ENCODE results near the gene MTUS2.

Gene MTUS2

GRCh38 chr13:29103065-29103800, 283.1 kb downstream of the MTUS2 start:
- in situ Hi-C loops (cut with HindIII; ENCODE audit: low sequenced_read_pairs): no loop called here

- in situ Hi-C loops (cut with HindIII; ENCODE audit: low sequenced_read_pairs): no loop called here
Measured at GRCh38 chr13:29104461-29104860, 284.3 kb downstream of the MTUS2 start.

- in situ Hi-C loops (cut with HindIII; ENCODE audit: low sequenced_read_pairs): no loop called here
Measured at GRCh38 chr13:29105779-29106178, 285.6 kb downstream of the MTUS2 start.

- in situ Hi-C loops (cut with HindIII; ENCODE audit: low sequenced_read_pairs): no loop called here
Measured at GRCh38 chr13:29106651-29107050, 286.5 kb downstream of the MTUS2 start.

- in situ Hi-C loops (cut with HindIII; ENCODE audit: low sequenced_read_pairs): no loop called here
Measured at GRCh38 chr13:29108068-29108786, 288.1 kb downstream of the MTUS2 start.

GRCh38 chr13:29109987-29110386, 289.8 kb downstream of the MTUS2 start:
- in situ Hi-C loops (cut with HindIII; ENCODE audit: low sequenced_read_pairs): no loop called here

- in situ Hi-C loops (cut with HindIII; ENCODE audit: low sequenced_read_pairs): no loop called here
Measured at GRCh38 chr13:29111446-29111845, 291.3 kb downstream of the MTUS2 start.

- in situ Hi-C loops (cut with HindIII; ENCODE audit: low sequenced_read_pairs): no loop called here
Measured at GRCh38 chr13:29115842-29116241, 295.7 kb downstream of the MTUS2 start.

GRCh38 chr13:29117663-29118062, 297.5 kb downstream of the MTUS2 start:
- in situ Hi-C loops (cut with HindIII; ENCODE audit: low sequenced_read_pairs): no loop called here

GRCh38 chr13:29118471-29118870, 298.3 kb downstream of the MTUS2 start:
- in situ Hi-C loops (cut with HindIII; ENCODE audit: low sequenced_read_pairs): no loop called here

- in situ Hi-C loops (cut with HindIII; ENCODE audit: low sequenced_read_pairs): no loop called here
Measured at GRCh38 chr13:29125191-29125933, 305.2 kb downstream of the MTUS2 start.

GRCh38 chr13:29125934-29126424, 305.8 kb downstream of the MTUS2 start:
- in situ Hi-C loops (cut with HindIII; ENCODE audit: low sequenced_read_pairs): no loop called here

- in situ Hi-C loops (cut with HindIII; ENCODE audit: low sequenced_read_pairs): no loop called here
Measured at GRCh38 chr13:29129616-29130015, 309.5 kb downstream of the MTUS2 start.

GRCh38 chr13:29131159-29131558, 311.0 kb downstream of the MTUS2 start:
- in situ Hi-C loops (cut with HindIII; ENCODE audit: low sequenced_read_pairs): no loop called here

- in situ Hi-C loops (cut with HindIII; ENCODE audit: low sequenced_read_pairs): no loop called here
Measured at GRCh38 chr13:29131881-29132668, 311.9 kb downstream of the MTUS2 start.

GRCh38 chr13:29136341-29136740, 316.2 kb downstream of the MTUS2 start:
- in situ Hi-C loops (cut with HindIII; ENCODE audit: low sequenced_read_pairs): no loop called here

GRCh38 chr13:29137016-29137415, 316.9 kb downstream of the MTUS2 start:
- in situ Hi-C loops (cut with HindIII; ENCODE audit: low sequenced_read_pairs): no loop called here

- in situ Hi-C loops (cut with HindIII; ENCODE audit: low sequenced_read_pairs): no loop called here
Measured at GRCh38 chr13:29137995-29138394, 317.9 kb downstream of the MTUS2 start.

- in situ Hi-C loops (cut with HindIII; ENCODE audit: low sequenced_read_pairs): no loop called here
Measured at GRCh38 chr13:29140277-29140676, 320.1 kb downstream of the MTUS2 start.

- in situ Hi-C loops (cut with HindIII; ENCODE audit: low sequenced_read_pairs): no loop called here
Measured at GRCh38 chr13:29143847-29144246, 323.7 kb downstream of the MTUS2 start.

GRCh38 chr13:29154390-29154789, 334.3 kb downstream of the MTUS2 start:
- in situ Hi-C loops (cut with HindIII; ENCODE audit: low sequenced_read_pairs): no loop called here

Measured in DLD1 (cell line).